Activated naive CD8-positive, alpha-beta T cell treated with anti-CD3 and anti-CD28 coated beads, Interleukin-2, amount 10 ng/mL, durations not matched to agents 7 days and 5 days (primary cell): Measurements from ENCODE around the gene MTREX. TPM values are rescaled to one million over a fixed set of nuclear protein-coding genes. Genes with fewer than 3 reads are reported as not detected.

Source experiments
- ATAC-seq: fragments of 150-1000 bp; cut with Tn5 transposase; one replicate; pipeline ENCODE4 v1.10.0; 2021; ENCODE audit warnings: low read depth, moderate library complexity
- POLR2A ChIA-PET: fragments of 350-600 bp; sonication (Branson Sonifier 250); formaldehyde crosslinking; loops from one replicate; lab custom pipeline; 2021; ENCODE audit warnings: antibody characterized with exemption; lab: Charles Lee
- DNase-seq: peaks from one replicate; pipeline ENCODE4 v3.0.0; 2021
- H3K27ac Mint-ChIP-seq: one replicate; pipeline ENCODE4 v1.8.0; 2022; ENCODE audit warnings: mild to moderate bottlenecking, mixed read lengths
- H3K27me3 Mint-ChIP-seq: one replicate; pipeline ENCODE4 v1.8.0; 2022; ENCODE audit warnings: mild to moderate bottlenecking, moderate library complexity, mixed read lengths
- H3K36me3 Mint-ChIP-seq: one replicate; pipeline ENCODE4 v1.8.0; 2021; ENCODE audit warnings: mild to moderate bottlenecking, mixed read lengths
- H3K4me1 Mint-ChIP-seq: one replicate; pipeline ENCODE4 v1.8.0; 2021; ENCODE audit warnings: mixed read lengths
- H3K4me3 Mint-ChIP-seq: one replicate; pipeline ENCODE4 v1.8.0; 2022; ENCODE audit warnings: mild to moderate bottlenecking, moderate library complexity, mixed read lengths
- H3K9me3 Mint-ChIP-seq: one replicate; pipeline ENCODE4 v1.8.0; 2021; ENCODE audit warnings: mixed read lengths
- total RNA-seq, 2 experiments: library from RNA; stranded (reverse); gene quantifications; one replicate each; pipeline ENCODE4 v1.2.3, GENCODE V29; 2021

Gene MTREX
- total RNA-seq, 2 experiments from 2014 or later = 69.9 to 72.3 TPM

GRCh38 chr5:55407984-55408383, 100.2 kb downstream of the MTREX start:
- H3K27ac Mint-ChIP-seq = no peak overlapping the region
- no peak for DNase-seq
- no peaks in the 10 kb centered on the region for H3K9me3 Mint-ChIP-seq
- peaks cover 3% of the 10 kb centered on the region for H3K4me1 Mint-ChIP-seq
- H3K36me3 Mint-ChIP-seq = peaks cover 28% of the 10 kb centered on the region
- ATAC-seq = no peak
- H3K27me3 Mint-ChIP-seq = no peaks in the 10 kb centered on the region
- no peak overlapping the region for H3K4me3 Mint-ChIP-seq
- POLR2A ChIA-PET = no interaction called here

- DNase-seq (no peak), ATAC-seq (no peak)
- H3K36me3 Mint-ChIP-seq = peaks cover 26% of the 10 kb centered on the region
- no peak overlapping the region for H3K4me3 Mint-ChIP-seq
- H3K4me1 Mint-ChIP-seq = peaks cover 3% of the 10 kb centered on the region
- H3K9me3 Mint-ChIP-seq = no peaks in the 10 kb centered on the region
- H3K27me3 Mint-ChIP-seq = no peaks in the 10 kb centered on the region
- H3K27ac Mint-ChIP-seq = no peak overlapping the region
- POLR2A ChIA-PET = no interaction called here
These were observed 102.0 kb downstream of the MTREX start for GRCh38 chr5:55409775-55410174.

GRCh38 chr5:55410845-55411244, 103.1 kb downstream of the MTREX start:
- no peaks in the 10 kb centered on the region for H3K27me3 Mint-ChIP-seq

GRCh38 chr5:55411876-55412275, 104.1 kb downstream of the MTREX start:
- no peak overlapping the region for H3K4me3 Mint-ChIP-seq
- H3K27me3 Mint-ChIP-seq = no peaks in the 10 kb centered on the region
- ATAC-seq = no peak
- H3K4me1 Mint-ChIP-seq = peaks cover 3% of the 10 kb centered on the region
- POLR2A ChIA-PET = no interaction called here
- DNase-seq = no peak
- H3K36me3 Mint-ChIP-seq = peaks cover 25% of the 10 kb centered on the region
- H3K27ac Mint-ChIP-seq = no peak overlapping the region
- H3K9me3 Mint-ChIP-seq = no peaks in the 10 kb centered on the region

More at GRCh38 chr5:55410845-55411244, 103.1 kb downstream of the MTREX start:
- Mint-ChIP-seq H3K9me3 (no peaks in the 10 kb centered on the region), H3K36me3 (peaks cover 28% of the 10 kb centered on the region), H3K4me1 (peaks cover 3% of the 10 kb centered on the region), H3K27ac (no peak overlapping the region), H3K4me3 (no peak overlapping the region)
- no peak for ATAC-seq
- POLR2A ChIA-PET = no interaction called here
- no peak for DNase-seq

GRCh38 chr5:55413644-55414043, 105.9 kb downstream of the MTREX start:
- Mint-ChIP-seq H3K27me3 (no peaks in the 10 kb centered on the region), H3K4me3 (no peak overlapping the region), H3K4me1 (peaks cover 3% of the 10 kb centered on the region), H3K27ac (no peak overlapping the region), H3K36me3 (peaks cover 24% of the 10 kb centered on the region), H3K9me3 (no peaks in the 10 kb centered on the region)
- no peak for DNase-seq
- no peak for ATAC-seq
- POLR2A ChIA-PET = no interaction called here

- POLR2A ChIA-PET = no interaction called here
- H3K36me3 Mint-ChIP-seq = peaks cover 23% of the 10 kb centered on the region
- H3K4me3 Mint-ChIP-seq = no peak overlapping the region
- H3K27me3 Mint-ChIP-seq = no peaks in the 10 kb centered on the region
- H3K9me3 Mint-ChIP-seq = no peaks in the 10 kb centered on the region
- ATAC-seq (no peak), DNase-seq (no peak)
- no peak overlapping the region for H3K27ac Mint-ChIP-seq
- peaks cover 6% of the 10 kb centered on the region for H3K4me1 Mint-ChIP-seq
These were observed 107.3 kb downstream of the MTREX start for GRCh38 chr5:55415071-55415470.

GRCh38 chr5:55416306-55416705, 108.5 kb downstream of the MTREX start:
- no peak for ATAC-seq
- Mint-ChIP-seq H3K4me1 (peaks cover 10% of the 10 kb centered on the region), H3K27me3 (no peaks in the 10 kb centered on the region), H3K9me3 (no peaks in the 10 kb centered on the region), H3K4me3 (no peak overlapping the region), H3K27ac (no peak overlapping the region), H3K36me3 (peaks cover 23% of the 10 kb centered on the region)
- no peak for DNase-seq
- POLR2A ChIA-PET = no interaction called here

GRCh38 chr5:55418994-55419968, 111.5 kb downstream of the MTREX start:
- H3K27me3 Mint-ChIP-seq = no peaks in the 10 kb centered on the region
- POLR2A ChIA-PET = no interaction called here

GRCh38 chr5:55421074-55421529, 113.3 kb downstream of the MTREX start:
- Mint-ChIP-seq H3K4me1 (peaks cover 9% of the 10 kb centered on the region), H3K27ac (no peak overlapping the region), H3K27me3 (no peaks in the 10 kb centered on the region), H3K9me3 (no peaks in the 10 kb centered on the region), H3K36me3 (peaks cover 32% of the 10 kb centered on the region), H3K4me3 (no peak overlapping the region)
- ATAC-seq (no peak), DNase-seq (no peak)
- POLR2A ChIA-PET = no interaction called here

More at GRCh38 chr5:55418994-55419968, 111.5 kb downstream of the MTREX start:
- H3K4me3 Mint-ChIP-seq = no peak overlapping the region
- peaks cover 33% of the 10 kb centered on the region for H3K36me3 Mint-ChIP-seq
- peaks cover 9% of the 10 kb centered on the region for H3K4me1 Mint-ChIP-seq
- no peaks in the 10 kb centered on the region for H3K9me3 Mint-ChIP-seq
- ATAC-seq (no peak), DNase-seq (no peak)
- H3K27ac Mint-ChIP-seq = no peak overlapping the region

- ATAC-seq (no peak), DNase-seq (no peak)
- H3K9me3 Mint-ChIP-seq = peaks cover 4% of the 10 kb centered on the region
- no peak overlapping the region for H3K4me3 Mint-ChIP-seq
- no peaks in the 10 kb centered on the region for H3K27me3 Mint-ChIP-seq
- POLR2A ChIA-PET = no interaction called here
- H3K27ac Mint-ChIP-seq = no peak overlapping the region
- H3K36me3 Mint-ChIP-seq = peaks cover 54% of the 10 kb centered on the region
- H3K4me1 Mint-ChIP-seq = peaks cover 2% of the 10 kb centered on the region
These were observed 118.7 kb downstream of the MTREX start for GRCh38 chr5:55426455-55426854.

- peaks cover 59% of the 10 kb centered on the region for H3K36me3 Mint-ChIP-seq
- ATAC-seq = no peak
- DNase-seq = no peak
- no peak overlapping the region for H3K4me3 Mint-ChIP-seq
- H3K9me3 Mint-ChIP-seq = peaks cover 5% of the 10 kb centered on the region
- H3K4me1 Mint-ChIP-seq = peaks cover 2% of the 10 kb centered on the region
- H3K27me3 Mint-ChIP-seq = no peaks in the 10 kb centered on the region
- no peak overlapping the region for H3K27ac Mint-ChIP-seq
- POLR2A ChIA-PET = interaction anchor here (0.6 kb wide), 1 partner anchor 395 kb away, joined by 3 read pairs; no protein-coding TSS in a partner anchor
These were observed 119.4 kb downstream of the MTREX start for GRCh38 chr5:55427157-55427556.

- Mint-ChIP-seq H3K27me3 (no peaks in the 10 kb centered on the region), H3K27ac (peak overlapping the region; percentile 59), H3K4me3 (no peak overlapping the region), H3K4me1 (no peaks in the 10 kb centered on the region), H3K9me3 (peaks cover 7% of the 10 kb centered on the region), H3K36me3 (peaks cover 62% of the 10 kb centered on the region)
- POLR2A ChIA-PET = no interaction called here
- DNase-seq (no peak), ATAC-seq (no peak)
These were observed 121.4 kb downstream of the MTREX start for GRCh38 chr5:55429221-55429612.

GRCh38 chr5:55429613-55430253, 121.9 kb downstream of the MTREX start:
- POLR2A ChIA-PET = no interaction called here
- ATAC-seq (no peak), DNase-seq (no peak)
- peaks cover 11% of the 10 kb centered on the region for H3K9me3 Mint-ChIP-seq
- no peak overlapping the region for H3K4me3 Mint-ChIP-seq
- peaks cover 64% of the 10 kb centered on the region for H3K36me3 Mint-ChIP-seq
- H3K27ac Mint-ChIP-seq = no peak overlapping the region
- no peaks in the 10 kb centered on the region for H3K4me1 Mint-ChIP-seq
- H3K27me3 Mint-ChIP-seq = no peaks in the 10 kb centered on the region
